Measurements from ENCODE around the gene LRRC75A.
"Not testable (repeated sequence)": the region's sequence is repeated elsewhere in the genome, so short reads cannot be mapped to it uniquely, and the experiment has no call there.

The LRRC75A gene

GRCh38 chr17:16444258-16444886 lies 47.6 kb downstream of the LRRC75A start:
- H3K27ac ChIP-seq (ENCODE audit: low read depth in 2 of 2, low read length in 2 of 2) = no peak overlapping the region
- no peak overlapping the region for H3K9ac ChIP-seq (ENCODE audit: low read depth in 1 of 2, low read length in 2 of 2)
- H3K4me1 ChIP-seq (ENCODE audit: control insufficient read depth in 2 of 2, insufficient read depth in 2 of 2, low read length in 2 of 2) = peaks cover 13 to 24% of the 10 kb centered on the region in 2 donors
- peaks cover 63 to 73% of the 10 kb centered on the region in 2 donors for H3K36me3 ChIP-seq (ENCODE audit: control insufficient read depth in 2 of 2, insufficient read depth in 2 of 2, low read length in 2 of 2)
- no peaks in the 10 kb centered on the region for H3K27me3 ChIP-seq (ENCODE audit: control insufficient read depth in 2 of 2, insufficient read depth in 2 of 2, low read length in 2 of 2)
- no peak overlapping the region for H3K4me3 ChIP-seq (ENCODE audit: low read length in 2 of 2)
- no peaks in the 10 kb centered on the region for H3K9me3 ChIP-seq (ENCODE audit: control insufficient read depth in 2 of 2, low read length in 2 of 2)

- peaks cover 58 to 66% of the 10 kb centered on the region in 2 donors for H3K36me3 ChIP-seq (ENCODE audit: control insufficient read depth in 2 of 2, insufficient read depth in 2 of 2, low read length in 2 of 2)
- no peaks in the 10 kb centered on the region for H3K9me3 ChIP-seq (ENCODE audit: control insufficient read depth in 2 of 2, low read length in 2 of 2)
- peaks cover 13 to 24% of the 10 kb centered on the region in 2 donors for H3K4me1 ChIP-seq (ENCODE audit: control insufficient read depth in 2 of 2, insufficient read depth in 2 of 2, low read length in 2 of 2)
- H3K27ac ChIP-seq (ENCODE audit: low read depth in 2 of 2, low read length in 2 of 2) = no peak overlapping the region
- no peak overlapping the region for H3K4me3 ChIP-seq (ENCODE audit: low read length in 2 of 2)
- H3K27me3 ChIP-seq (ENCODE audit: control insufficient read depth in 2 of 2, insufficient read depth in 2 of 2, low read length in 2 of 2) = no peaks in the 10 kb centered on the region
- no peak overlapping the region for H3K9ac ChIP-seq (ENCODE audit: low read depth in 1 of 2, low read length in 2 of 2)
These were observed 48.3 kb downstream of the LRRC75A start for GRCh38 chr17:16443511-16444257.

- H3K27me3 ChIP-seq (ENCODE audit: control insufficient read depth in 2 of 2, insufficient read depth in 2 of 2, low read length in 2 of 2) = no peaks in the 10 kb centered on the region
- H3K9ac ChIP-seq (ENCODE audit: low read depth in 1 of 2, low read length in 2 of 2) = no peak overlapping the region
- no peaks in the 10 kb centered on the region for H3K9me3 ChIP-seq (ENCODE audit: control insufficient read depth in 2 of 2, low read length in 2 of 2)
- H3K4me1 ChIP-seq (ENCODE audit: control insufficient read depth in 2 of 2, insufficient read depth in 2 of 2, low read length in 2 of 2) = peaks cover 18 to 29% of the 10 kb centered on the region in 2 donors
- H3K27ac ChIP-seq (ENCODE audit: low read depth in 2 of 2, low read length in 2 of 2) = no peak overlapping the region
- peaks cover 50 to 58% of the 10 kb centered on the region in 2 donors for H3K36me3 ChIP-seq (ENCODE audit: control insufficient read depth in 2 of 2, insufficient read depth in 2 of 2, low read length in 2 of 2)
- H3K4me3 ChIP-seq (ENCODE audit: low read length in 2 of 2) = no peak overlapping the region
These were observed 49.1 kb downstream of the LRRC75A start for GRCh38 chr17:16442594-16443510.

GRCh38 chr17:16442141-16442540 lies 49.9 kb downstream of the LRRC75A start:
- H3K4me3 ChIP-seq (ENCODE audit: low read length in 2 of 2) = no peak overlapping the region
- no peaks in the 10 kb centered on the region for H3K27me3 ChIP-seq (ENCODE audit: control insufficient read depth in 2 of 2, insufficient read depth in 2 of 2, low read length in 2 of 2)
- H3K9ac ChIP-seq (ENCODE audit: low read depth in 1 of 2, low read length in 2 of 2) = no peak overlapping the region
- H3K9me3 ChIP-seq (ENCODE audit: control insufficient read depth in 2 of 2, low read length in 2 of 2) = no peaks in the 10 kb centered on the region
- peaks cover 44 to 52% of the 10 kb centered on the region in 2 donors for H3K36me3 ChIP-seq (ENCODE audit: control insufficient read depth in 2 of 2, insufficient read depth in 2 of 2, low read length in 2 of 2)
- no peak overlapping the region for H3K27ac ChIP-seq (ENCODE audit: low read depth in 2 of 2, low read length in 2 of 2)
- H3K4me1 ChIP-seq (ENCODE audit: control insufficient read depth in 2 of 2, insufficient read depth in 2 of 2, low read length in 2 of 2) = peaks cover 18 to 29% of the 10 kb centered on the region in 2 donors

GRCh38 chr17:16440901-16441629 lies 50.9 kb downstream of the LRRC75A start:
- Histone ChIP-seq H3K27ac (ENCODE audit: low read depth in 2 of 2, low read length in 2 of 2) (no peak overlapping the region), H3K4me3 (ENCODE audit: low read length in 2 of 2) (peak overlapping the region in 1 of 2 donors; percentile 37), H3K36me3 (ENCODE audit: control insufficient read depth in 2 of 2, insufficient read depth in 2 of 2, low read length in 2 of 2) (peaks cover 36 to 46% of the 10 kb centered on the region in 2 donors), H3K4me1 (ENCODE audit: control insufficient read depth in 2 of 2, insufficient read depth in 2 of 2, low read length in 2 of 2) (peaks cover 18 to 29% of the 10 kb centered on the region in 2 donors), H3K27me3 (ENCODE audit: control insufficient read depth in 2 of 2, insufficient read depth in 2 of 2, low read length in 2 of 2) (no peaks in the 10 kb centered on the region), H3K9me3 (ENCODE audit: control insufficient read depth in 2 of 2, low read length in 2 of 2) (no peaks in the 10 kb centered on the region), H3K9ac (ENCODE audit: low read depth in 1 of 2, low read length in 2 of 2) (peak overlapping the region in 1 of 2 donors; percentile 1)

GRCh38 chr17:16440354-16440753 lies 51.6 kb downstream of the LRRC75A start:
- Histone ChIP-seq H3K4me1 (ENCODE audit: control insufficient read depth in 2 of 2, insufficient read depth in 2 of 2, low read length in 2 of 2) (peaks cover 15 to 25% of the 10 kb centered on the region in 2 donors), H3K9ac (ENCODE audit: low read depth in 1 of 2, low read length in 2 of 2) (peak overlapping the region; percentile 96 to 97)

GRCh38 chr17:16439811-16440351 lies 52.1 kb downstream of the LRRC75A start:
- Histone ChIP-seq H3K9ac (ENCODE audit: low read depth in 1 of 2, low read length in 2 of 2) (peak overlapping the region; percentile 96 to 97), H3K4me3 (ENCODE audit: low read length in 2 of 2) (peak overlapping the region; percentile 78 to 82), H3K36me3 (ENCODE audit: control insufficient read depth in 2 of 2, insufficient read depth in 2 of 2, low read length in 2 of 2) (peaks cover 35 to 39% of the 10 kb centered on the region in 2 donors), H3K4me1 (ENCODE audit: control insufficient read depth in 2 of 2, insufficient read depth in 2 of 2, low read length in 2 of 2) (peaks cover 13 to 23% of the 10 kb centered on the region in 2 donors), H3K27me3 (ENCODE audit: control insufficient read depth in 2 of 2, insufficient read depth in 2 of 2, low read length in 2 of 2) (no peaks in the 10 kb centered on the region), H3K27ac (ENCODE audit: low read depth in 2 of 2, low read length in 2 of 2) (peak overlapping the region; percentile 88), H3K9me3 (ENCODE audit: control insufficient read depth in 2 of 2, low read length in 2 of 2) (no peaks in the 10 kb centered on the region)

More at GRCh38 chr17:16440354-16440753, 51.6 kb downstream of the LRRC75A start:
- Histone ChIP-seq H3K36me3 (ENCODE audit: control insufficient read depth in 2 of 2, insufficient read depth in 2 of 2, low read length in 2 of 2) (peaks cover 35 to 39% of the 10 kb centered on the region in 2 donors), H3K4me3 (ENCODE audit: low read length in 2 of 2) (peak overlapping the region; percentile 78 to 82), H3K27ac (ENCODE audit: low read depth in 2 of 2, low read length in 2 of 2) (peak overlapping the region; percentile 88)
- H3K9me3 ChIP-seq (ENCODE audit: control insufficient read depth in 2 of 2, low read length in 2 of 2); H3K27me3 ChIP-seq (ENCODE audit: control insufficient read depth in 2 of 2, insufficient read depth in 2 of 2, low read length in 2 of 2): not testable (repeated sequence)

GRCh38 chr17:16439303-16439791 lies 52.6 kb downstream of the LRRC75A start:
- Histone ChIP-seq H3K9ac (ENCODE audit: low read depth in 1 of 2, low read length in 2 of 2) (peak overlapping the region; percentile 96 to 97), H3K4me1 (ENCODE audit: control insufficient read depth in 2 of 2, insufficient read depth in 2 of 2, low read length in 2 of 2) (peaks cover 13 to 23% of the 10 kb centered on the region in 2 donors), H3K4me3 (ENCODE audit: low read length in 2 of 2) (peak overlapping the region; percentile 78 to 82), H3K36me3 (ENCODE audit: control insufficient read depth in 2 of 2, insufficient read depth in 2 of 2, low read length in 2 of 2) (peaks cover 34 to 35% of the 10 kb centered on the region in 2 donors), H3K9me3 (ENCODE audit: control insufficient read depth in 2 of 2, low read length in 2 of 2) (no peaks in the 10 kb centered on the region), H3K27me3 (ENCODE audit: control insufficient read depth in 2 of 2, insufficient read depth in 2 of 2, low read length in 2 of 2) (no peaks in the 10 kb centered on the region), H3K27ac (ENCODE audit: low read depth in 2 of 2, low read length in 2 of 2) (peak overlapping the region; percentile 88)

All from mucosa of rectum (tissue), 2 donors.